B cell (primary cell): ENCODE results near the gene FOXO3. TPM values are rescaled to one million over a fixed set of nuclear protein-coding genes. Genes with fewer than 3 reads are reported as not detected.

ENCODE experiments used
- ATAC-seq: fragments of 200-7000 bp; cut with Tn5 transposase; one replicate; pipeline ENCODE4 v1.10.0; 2021; ENCODE audit warnings: low read depth, mild to moderate bottlenecking, moderate number of reproducible peaks, moderate library complexity
- CTCF ChIA-PET: fragments of 350-600 bp; sonication (Branson Sonifier 250); formaldehyde crosslinking; loops from one replicate; lab custom pipeline; 2021; ENCODE audit warnings: antibody characterized with exemption, inconsistent platforms; lab: Charles Lee
- POLR2A ChIA-PET: fragments of 350-600 bp; sonication (Branson Sonifier 250); formaldehyde crosslinking; loops from one replicate; lab custom pipeline; 2021; ENCODE audit warnings: antibody characterized with exemption; lab: Charles Lee
- DNase-seq: peaks from one replicate; pipeline ENCODE4 v3.0.0; 2013
- H2AFZ ChIP-seq: 2 replicates; pipeline ENCODE4 v1.6.1; 2012; ENCODE audit warnings: mild to moderate bottlenecking, low read depth, low read length; ENCODE audit not compliant: insufficient read depth, poor library complexity, severe bottlenecking
- H3K27ac ChIP-seq, 2 donors: 1 replicate in 1 of 2; 2 replicates in 1 of 2; pipeline ENCODE4 v1.5.1; 2012 to 2013; ENCODE audit warnings: low read length in 2 of 2, mild to moderate bottlenecking in 2 of 2, moderate library complexity in 1 of 2
- H3K27me3 ChIP-seq, 4 experiments: fragments of 200-600 bp in 1 of 4; sonication (generic) in 1 of 4; replicated peaks in 1 of 4; 1 replicate in 2 of 4; 2 replicates in 2 of 4; pipeline versions ENCODE4 v1.6.1 to v1.7.0; 2013 to 2016; ENCODE audit warnings: low read length in 3 of 4, mild to moderate bottlenecking in 2 of 4, mixed read lengths in 1 of 4, moderate library complexity in 1 of 4; ENCODE audit not compliant: insufficient read depth in 4 of 4, control insufficient read depth in 3 of 4; ENCODE audit errors: control extremely low read depth in 1 of 4
- H3K36me3 ChIP-seq, 2 experiments: replicated peaks in 1 of 2; 1 replicate in 1 of 2; 2 replicates in 1 of 2; pipeline versions ENCODE4 v1.6.1 to v1.7.1; 2013; ENCODE audit warnings: low read length in 1 of 2; ENCODE audit not compliant: insufficient read depth in 2 of 2, control insufficient read depth in 1 of 2; ENCODE audit errors: control extremely low read depth in 1 of 2, extremely low read depth in 1 of 2
- H3K4me1 ChIP-seq, 2 donors: fragments of 200-600 bp in 1 of 2; sonication (generic) in 1 of 2; 1 replicate in 1 of 2; 2 replicates in 1 of 2; pipeline versions ENCODE4 v1.5.1 to v1.6.1; 2013 to 2017; ENCODE audit warnings: low read length in 2 of 2; ENCODE audit not compliant: control insufficient read depth in 2 of 2, insufficient read depth in 2 of 2
- H3K4me2 ChIP-seq: replicated peaks from 2 replicates; pipeline ENCODE3; 2012; ENCODE audit warnings: mild to moderate bottlenecking, low read depth, low read length; ENCODE audit not compliant: poor library complexity, severe bottlenecking
- H3K4me3 ChIP-seq, 5 experiments: fragments of 200-600 bp in 1 of 5; sonication (generic) in 1 of 5; 1 replicate in 3 of 5; 2 replicates in 2 of 5; pipeline versions ENCODE4 v1.5.1 to v1.7.0; 2011 to 2016; ENCODE audit warnings: low read length in 4 of 5, mild to moderate bottlenecking in 4 of 5, low read depth in 2 of 5, control low read depth in 1 of 5, moderate library complexity in 1 of 5; ENCODE audit not compliant: insufficient read depth in 1 of 5; ENCODE audit errors: control extremely low read depth in 1 of 5, extremely low read depth in 1 of 5
- H3K79me2 ChIP-seq: fragments of 200-600 bp; sonication (generic); one replicate; pipeline ENCODE4 v1.6.0; 2016; ENCODE audit warnings: low read length; ENCODE audit not compliant: control insufficient read depth, insufficient read depth
- H3K9ac ChIP-seq: fragments of 200-600 bp; sonication (generic); 2 replicates; pipeline ENCODE4 v1.6.1; 2017; ENCODE audit warnings: mild to moderate bottlenecking, low read length, moderate library complexity
- H3K9me3 ChIP-seq, 3 donors: one replicate each; pipeline versions ENCODE4 v1.6.1 to v1.7.1; 2013; ENCODE audit warnings: low read length in 2 of 3; ENCODE audit not compliant: control insufficient read depth in 2 of 3, insufficient read depth in 1 of 3; ENCODE audit errors: control extremely low read depth in 1 of 3
- H4K20me1 ChIP-seq: 2 replicates; pipeline ENCODE4 v1.6.0; 2012; ENCODE audit warnings: mild to moderate bottlenecking, low read length; ENCODE audit not compliant: insufficient read depth, control insufficient read depth, poor library complexity, severe bottlenecking
- H3K27ac Mint-ChIP-seq: one replicate; pipeline ENCODE4 v1.8.0; 2021; ENCODE audit warnings: mixed read lengths
- H3K27me3 Mint-ChIP-seq: one replicate; pipeline ENCODE4 v1.8.0; 2021; ENCODE audit warnings: mixed read lengths
- H3K4me1 Mint-ChIP-seq: one replicate; pipeline ENCODE4 v1.8.0; 2021; ENCODE audit warnings: mixed read lengths
- H3K4me3 Mint-ChIP-seq: one replicate; pipeline ENCODE4 v1.8.0; 2021; ENCODE audit warnings: mixed read lengths
- H3K9me3 Mint-ChIP-seq: one replicate; pipeline ENCODE4 v1.8.0; 2022; ENCODE audit warnings: mixed read lengths; ENCODE audit not compliant: insufficient read depth
- CTCF ChIP-seq: fragments of 200-600 bp; IDR thresholded peaks from one replicate; pipeline ENCODE4 v1.8.0; 2022; ENCODE audit warnings: antibody characterized with exemption, mild to moderate bottlenecking
- EZH2 ChIP-seq: IDR thresholded peaks from 2 replicates; pipeline ENCODE4 v1.6.1; 2012; ENCODE audit warnings: borderline replicate concordance, low read depth, mild to moderate bottlenecking, moderate library complexity, low read length; ENCODE audit not compliant: insufficient read depth, poor library complexity, severe bottlenecking
- WGBS: methylation state at CpG from one replicate; pipeline ENCODE4 v1.1.5; 2013; ENCODE audit warnings: missing lambda C conversion rate; ENCODE audit not compliant: insufficient coverage; 5-methylcytosine and 5-hydroxymethylcytosine counted together
- intact Hi-C: fragments of 100-400 bp; cut with micrococcal nuclease; formaldehyde crosslinking; loops from one replicate; pipeline ENCODE4 v1.10.0; 2022
- polyA plus RNA-seq: library from polyadenylated mRNA; depleted of rRNA; stranded (reverse); fragments of >200 nt; gene quantifications from 2 replicates; pipeline ENCODE4 v1.2.3, GENCODE V29; 2012
- total RNA-seq, 2 donors: library from RNA; stranded (reverse); fragments of 120-200 nt in 1 of 2; gene quantifications; 1 replicate in 1 of 2; 2 replicates in 1 of 2; pipeline versions ENCODE4 v1.2.3 to v1.2.4, GENCODE V29; 2013 to 2022

Gene FOXO3
- total and polyA plus RNA-seq, 2 donors (not counting 1 experiment from before 2014, with no cell fraction given): 6.0 to 16.9 TPM

GRCh38 chr6:108623995-108624394 lies 63.3 kb downstream of the FOXO3 start:
- H2AFZ ChIP-seq: no peak overlapping the region
- peaks cover 97% of the 10 kb centered on the region for H3K79me2 ChIP-seq
- intact Hi-C loops: no loop called here
- TF ChIP-seq CTCF (no peak), EZH2 (no peak)
- peaks cover 10 to 13% of the 10 kb centered on the region in 2 donors for H3K4me1 ChIP-seq
- no peaks in the 10 kb centered on the region for H3K27me3 ChIP-seq
- H3K27ac ChIP-seq: no peak overlapping the region
- Mint-ChIP-seq H3K4me3 (no peak overlapping the region), H3K27me3 (no peaks in the 10 kb centered on the region), H3K9me3 (no peaks in the 10 kb centered on the region), H3K27ac (no peak overlapping the region), H3K4me1 (peaks cover 54% of the 10 kb centered on the region)
- no peak overlapping the region for H3K4me2 ChIP-seq
- 100% methylated on average over 1 of the region's 1 CpG for WGBS
- H3K36me3 ChIP-seq: no peaks in the 10 kb centered on the region
- CTCF ChIA-PET: no interaction called here
- H3K9ac ChIP-seq: no peak overlapping the region
- H4K20me1 ChIP-seq: peaks cover 58% of the 10 kb centered on the region
- H3K9me3 ChIP-seq: no peaks in the 10 kb centered on the region
- POLR2A ChIA-PET: no interaction called here
- H3K4me3 ChIP-seq: no peak overlapping the region
- DNase-seq: no peak
- no peak for ATAC-seq

GRCh38 chr6:108625581-108625980 lies 64.9 kb downstream of the FOXO3 start:
- Histone ChIP-seq H2AFZ (no peak overlapping the region), H3K79me2 (peaks cover 93% of the 10 kb centered on the region), H3K9me3 (no peaks in the 10 kb centered on the region), H3K27ac (no peak overlapping the region), H4K20me1 (peaks cover 64% of the 10 kb centered on the region), H3K4me2 (no peak overlapping the region), H3K9ac (no peak overlapping the region), H3K4me1 (peaks cover 0 to 6% of the 10 kb centered on the region in 2 donors), H3K36me3 (no peaks in the 10 kb centered on the region), H3K27me3 (no peaks in the 10 kb centered on the region), H3K4me3 (no peak overlapping the region)
- TF ChIP-seq CTCF: no peak
- TF ChIP-seq EZH2: no peak
- Mint-ChIP-seq H3K9me3 (no peaks in the 10 kb centered on the region), H3K27me3 (no peaks in the 10 kb centered on the region), H3K27ac (no peak overlapping the region), H3K4me1 (peaks cover 55% of the 10 kb centered on the region), H3K4me3 (no peak overlapping the region)
- no peak for ATAC-seq
- POLR2A ChIA-PET: no interaction called here
- DNase-seq: no peak
- CTCF ChIA-PET: no interaction called here
- intact Hi-C loops: no loop called here
